Measurements from ENCODE around the gene CDK5R1.
"Not testable (repeated sequence)": the region's sequence is repeated elsewhere in the genome, so short reads cannot be mapped to it uniquely, and the experiment has no call there.

Gene CDK5R1

DNA sequence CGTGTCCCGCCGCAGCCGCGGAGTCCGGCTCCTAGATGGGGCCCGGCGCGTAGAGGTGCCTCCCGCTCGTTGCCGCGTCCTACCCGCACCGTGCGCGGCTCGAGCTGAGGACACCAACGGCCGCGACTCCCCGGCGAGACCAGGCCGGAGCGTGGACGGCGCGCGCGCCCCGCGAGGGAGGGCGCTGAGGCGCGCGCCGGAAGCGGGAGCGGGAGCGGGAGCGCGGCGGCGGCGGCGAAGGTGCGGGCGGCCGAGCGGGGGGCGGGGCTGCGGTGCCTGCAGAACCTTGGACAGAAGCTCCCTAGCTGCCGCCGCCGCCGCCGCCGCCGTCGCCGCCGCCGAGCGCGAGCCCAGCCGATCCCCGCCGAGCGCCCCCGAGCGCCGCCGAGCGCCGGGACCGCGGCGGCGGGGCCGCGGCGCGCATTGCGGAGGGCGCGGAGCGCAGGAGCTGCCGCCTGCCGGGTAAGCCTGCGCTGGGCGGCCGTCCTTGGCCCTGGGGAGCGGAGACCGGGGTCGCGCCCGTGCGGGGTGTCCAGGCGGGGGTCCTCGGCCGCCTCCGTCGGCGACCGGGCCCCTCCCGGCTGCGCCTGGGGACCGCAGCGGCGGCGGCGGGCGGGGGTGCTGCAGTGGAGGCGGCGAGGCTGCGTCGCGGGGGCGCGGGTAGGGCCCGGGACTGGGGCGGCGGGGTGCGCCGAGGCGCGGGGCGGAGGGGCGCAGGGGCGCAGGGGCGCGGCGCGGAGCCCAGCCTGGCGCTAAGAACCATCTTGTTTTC is at the start of gene CDK5R1:
Gene CDK5R1, plus strand, starts transcription at position 293 of the 772 bp plus-strand sequence. CDS start 628 bp downstream, outside the sequence.
- DNase-seq = peak; percentile 71

GRCh38 chr17:32440722-32441121 is 46.1 kb upstream of the CDK5R1 start:
- no peak for DNase-seq

- DNase-seq = no peak
Observed at GRCh38 chr17:32441886-32442285, 44.9 kb upstream of the CDK5R1 start.

DNA sequence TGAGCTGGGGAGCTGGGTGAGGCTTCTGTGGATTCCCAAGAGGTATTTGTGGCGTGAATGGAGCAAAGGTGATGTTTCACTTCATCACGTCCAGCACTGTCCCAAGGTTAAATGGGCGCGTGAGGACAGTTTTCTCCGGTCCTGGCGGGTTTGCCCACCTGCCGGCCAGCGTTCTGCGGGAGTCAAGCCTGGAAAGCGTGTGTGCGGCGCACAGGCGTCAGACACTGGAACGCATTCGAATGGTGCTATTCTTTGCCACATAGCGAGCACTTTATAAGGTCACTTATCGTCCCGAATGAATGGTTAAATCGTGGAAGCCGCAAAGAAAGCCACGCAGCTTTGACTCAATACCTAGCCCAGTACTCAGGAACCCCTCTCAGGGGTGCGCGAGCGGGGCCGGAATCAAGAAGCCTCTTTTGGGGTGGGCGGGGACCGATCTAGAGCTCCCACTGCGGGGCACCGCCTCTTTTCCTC is 42.9 kb upstream of the CDK5R1 start:
- no peak for DNase-seq

- DNase-seq = peak; percentile 99
Observed at GRCh38 chr17:32444301-32445073, 42.3 kb upstream of the CDK5R1 start, which contains the start of gene PSMD11. Gene PSMD11, plus strand, starts transcription at chr17:32444510. Its CDS starts 14 bp downstream, at chr17:32444524.

DNA sequence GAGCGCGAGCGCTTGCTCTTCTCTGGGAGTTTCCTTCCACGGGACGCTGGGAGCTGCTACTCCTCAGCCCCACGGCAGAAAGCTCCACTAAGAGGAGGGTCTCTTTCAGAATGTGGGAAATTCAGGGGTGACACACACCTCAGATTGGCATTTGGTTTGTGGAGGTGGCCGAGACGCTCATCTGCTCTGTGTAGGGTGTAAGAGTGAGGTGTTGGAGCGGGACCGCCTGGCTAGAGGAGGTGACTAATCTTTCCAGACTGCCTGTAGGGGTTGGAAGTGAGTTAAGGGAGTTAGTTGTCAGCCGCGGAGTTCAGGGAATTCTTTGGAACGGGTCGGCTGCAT is 41.7 kb upstream of the CDK5R1 start:
- DNase-seq = peak; percentile 47

DNA sequence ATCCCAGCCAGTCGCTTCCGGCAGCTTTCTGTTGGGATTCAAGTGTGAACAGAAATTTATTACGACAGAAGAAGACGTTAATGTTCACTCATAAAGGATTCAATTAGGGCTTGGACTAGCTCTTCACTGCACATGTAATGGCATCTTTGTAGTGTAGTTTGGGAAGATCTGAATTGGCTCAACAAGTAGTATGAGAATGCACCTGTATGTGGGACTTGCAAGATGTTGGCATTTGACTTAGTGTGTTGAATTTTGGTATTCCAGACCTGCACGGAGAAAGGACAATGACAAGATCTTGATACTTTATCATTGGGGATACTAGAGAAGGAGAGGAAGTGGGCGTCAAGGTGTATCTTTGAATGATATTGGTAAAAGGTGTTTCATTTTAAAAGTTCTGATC is 41.3 kb upstream of the CDK5R1 start:
- no peak for DNase-seq

DNA sequence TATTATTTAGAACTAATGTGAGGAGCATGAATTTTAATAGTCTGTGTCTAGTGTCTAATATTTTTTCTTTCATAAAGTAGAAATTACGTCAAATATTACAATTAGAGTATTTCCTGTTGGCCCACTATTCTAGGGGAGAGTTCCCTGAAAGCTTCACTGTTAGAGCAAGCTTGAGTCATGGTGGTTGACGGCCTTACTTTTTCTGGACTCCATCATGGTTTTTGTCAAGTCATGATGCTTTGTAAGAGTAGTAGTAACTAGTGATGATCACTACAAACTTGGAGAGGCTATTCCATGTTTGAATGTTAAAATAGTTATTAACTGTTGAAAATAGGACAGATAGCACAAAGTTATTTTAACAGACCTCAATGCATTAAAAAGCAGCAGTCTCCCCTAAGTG is 40.8 kb upstream of the CDK5R1 start:
- no peak for DNase-seq

DNA sequence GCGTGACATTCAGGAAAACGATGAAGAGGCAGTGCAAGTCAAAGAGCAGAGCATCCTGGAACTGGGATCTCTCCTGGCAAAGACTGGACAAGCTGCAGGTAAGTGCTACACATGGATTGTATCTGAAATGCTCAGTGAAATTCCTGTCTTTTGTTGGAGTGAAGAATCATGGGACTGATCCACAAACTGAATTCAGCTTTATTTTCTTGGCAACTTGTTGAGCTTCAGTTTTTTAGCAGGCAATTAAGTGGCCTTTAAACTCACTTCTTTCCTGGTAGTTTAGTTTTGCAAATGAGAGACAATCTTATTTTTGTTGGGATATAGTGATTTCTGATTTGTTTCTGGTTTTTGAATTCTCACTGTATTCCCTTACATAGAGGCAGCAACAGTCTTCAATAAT is 39.8 kb upstream of the CDK5R1 start:
- DNase-seq = no peak

DNA sequence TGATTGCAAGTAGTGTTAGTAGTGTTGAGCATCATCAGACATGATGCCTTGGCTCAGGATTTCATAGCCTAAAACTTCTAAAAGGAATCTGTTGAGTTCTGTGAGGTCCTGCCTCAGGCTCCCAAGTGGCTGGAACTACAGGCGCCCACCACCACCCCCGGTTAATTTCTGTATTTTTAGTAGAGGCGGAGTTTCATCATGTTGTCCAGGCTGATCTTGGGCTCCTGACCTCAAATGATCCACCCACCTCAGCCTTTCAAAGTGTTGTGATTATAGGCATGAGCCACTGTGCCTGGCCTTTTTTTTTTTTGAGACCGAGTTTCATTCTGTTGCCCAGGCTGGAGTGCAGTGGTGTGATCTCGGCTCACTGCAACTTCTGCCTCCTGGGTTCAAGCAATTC is 36.8 kb upstream of the CDK5R1 start:
- DNase-seq = no peak

DNA sequence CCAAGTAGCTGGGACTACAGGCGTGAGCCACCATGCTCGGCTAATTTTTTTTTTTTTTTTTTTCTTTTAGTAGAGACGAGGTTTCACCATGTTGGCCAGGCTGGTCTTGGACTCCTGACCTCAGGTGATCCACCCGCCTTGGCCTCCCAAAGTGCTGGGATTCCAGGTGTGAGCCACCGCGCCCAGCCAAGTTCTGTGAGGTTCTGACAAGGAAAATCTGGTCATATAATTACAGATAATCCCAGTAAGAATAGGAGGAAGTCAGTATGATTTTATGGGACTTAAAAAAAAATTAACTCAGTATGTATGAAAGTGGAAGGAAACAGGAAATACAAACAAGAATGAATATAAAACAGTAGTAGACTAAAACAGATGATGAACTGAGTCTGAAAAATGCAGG is 36.4 kb upstream of the CDK5R1 start:
- DNase-seq = not testable (repeated sequence)

DNA sequence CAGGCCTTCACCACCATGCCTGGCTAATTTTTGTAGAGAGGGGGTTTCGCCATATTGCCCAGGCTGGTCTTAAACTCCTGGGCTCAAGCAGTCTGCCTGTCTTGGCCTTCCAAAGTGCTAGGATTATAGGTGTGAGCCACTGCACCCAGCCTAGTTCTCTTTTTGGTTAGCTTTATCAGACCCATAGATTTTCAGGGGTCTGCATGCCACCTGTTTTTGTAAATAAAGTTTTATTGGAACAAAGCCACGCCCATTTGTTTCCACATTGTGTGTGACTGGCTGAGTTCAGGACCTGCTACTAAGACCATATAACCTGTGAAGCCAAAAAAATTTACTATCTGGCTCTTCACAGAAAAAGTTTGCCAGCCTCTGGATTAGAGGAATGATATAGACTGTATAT is 34.9 kb upstream of the CDK5R1 start:
- no peak for DNase-seq

DNA sequence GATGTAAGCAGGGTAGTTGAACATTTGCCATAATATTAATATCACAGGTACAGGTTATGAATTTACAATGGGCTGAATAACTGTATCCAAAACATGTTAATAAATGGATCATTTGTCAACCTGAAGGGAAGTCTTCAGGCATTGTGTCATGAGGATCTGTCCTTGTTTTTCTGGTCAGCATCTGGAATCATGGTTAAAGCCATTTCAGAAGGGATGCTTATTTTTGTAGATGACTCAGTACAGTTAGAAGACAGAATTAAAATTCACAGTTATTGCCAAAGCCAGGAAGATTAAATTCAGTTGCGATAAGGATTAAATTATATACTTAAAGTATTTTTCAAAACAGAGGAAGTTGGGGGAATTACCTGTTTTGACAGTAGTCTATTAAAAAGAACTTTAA is 34.5 kb upstream of the CDK5R1 start:
- DNase-seq = no peak

GRCh38 chr17:32453370-32453769 is 33.4 kb upstream of the CDK5R1 start:
- no peak for DNase-seq

DNA sequence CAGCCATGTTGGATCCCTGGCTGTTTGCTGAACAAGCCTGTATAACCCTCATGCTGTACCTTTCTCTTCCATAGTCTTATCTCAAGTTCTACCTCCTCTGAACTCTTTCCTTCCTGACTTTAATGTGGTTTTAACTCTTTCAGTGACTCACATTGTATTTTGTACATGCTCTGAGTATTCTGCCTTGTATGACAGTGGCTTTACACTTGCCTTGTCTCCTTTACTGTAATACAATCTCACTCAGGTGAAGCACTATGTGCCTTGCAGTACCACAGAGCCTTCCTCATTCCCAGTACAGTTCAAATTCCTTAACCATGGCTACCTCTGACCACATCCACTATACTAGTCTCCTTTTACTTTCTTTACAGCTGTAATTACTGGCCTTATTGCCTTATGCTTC is 28.4 kb upstream of the CDK5R1 start:
- no peak for DNase-seq

GRCh38 chr17:32460054-32460453 is 26.7 kb upstream of the CDK5R1 start:
- DNase-seq = no peak

GRCh38 chr17:32461498-32461852 is 25.3 kb upstream of the CDK5R1 start:
- no peak for DNase-seq

DNA sequence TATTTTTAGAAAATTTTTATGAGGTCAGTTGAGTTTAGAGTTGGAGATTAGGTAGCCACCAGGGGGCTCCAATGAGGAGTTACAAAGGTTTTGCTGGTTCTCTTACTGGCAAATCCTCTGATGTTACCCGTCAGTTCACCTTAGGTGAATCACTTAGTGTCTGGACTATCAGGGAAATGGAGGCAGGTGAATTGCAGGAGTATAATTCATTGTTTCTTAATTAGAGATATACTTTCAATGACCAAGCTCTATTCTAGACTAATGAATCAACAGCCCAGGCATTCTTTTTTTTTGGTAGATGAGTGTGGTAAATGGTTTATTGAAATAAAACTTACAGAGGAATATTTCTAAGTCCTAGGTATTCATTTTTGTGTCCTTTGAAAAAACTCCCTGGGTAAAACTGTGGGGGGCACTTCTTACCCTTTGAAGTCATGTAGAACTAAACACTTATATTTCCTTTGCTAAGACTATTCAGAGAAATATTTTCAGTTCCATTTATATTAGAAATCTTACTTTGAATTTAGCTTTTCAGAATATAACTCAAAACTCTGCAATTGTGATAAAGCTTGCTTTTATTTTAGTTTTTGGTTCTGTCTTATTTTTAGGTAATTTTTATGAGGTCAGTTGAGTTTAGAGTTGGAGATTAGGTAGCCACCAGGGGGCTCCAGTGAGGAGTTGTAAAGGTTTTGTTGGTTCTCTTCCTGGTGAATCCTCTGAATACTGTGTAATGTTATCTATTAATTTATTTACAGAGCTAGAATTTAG is 24.8 kb upstream of the CDK5R1 start:
- peak; percentile 67 for DNase-seq

GRCh38 chr17:32463304-32463703 is 23.5 kb upstream of the CDK5R1 start:
- no peak for DNase-seq

- no peak for DNase-seq
Observed at GRCh38 chr17:32464374-32464773, 22.4 kb upstream of the CDK5R1 start.

DNA sequence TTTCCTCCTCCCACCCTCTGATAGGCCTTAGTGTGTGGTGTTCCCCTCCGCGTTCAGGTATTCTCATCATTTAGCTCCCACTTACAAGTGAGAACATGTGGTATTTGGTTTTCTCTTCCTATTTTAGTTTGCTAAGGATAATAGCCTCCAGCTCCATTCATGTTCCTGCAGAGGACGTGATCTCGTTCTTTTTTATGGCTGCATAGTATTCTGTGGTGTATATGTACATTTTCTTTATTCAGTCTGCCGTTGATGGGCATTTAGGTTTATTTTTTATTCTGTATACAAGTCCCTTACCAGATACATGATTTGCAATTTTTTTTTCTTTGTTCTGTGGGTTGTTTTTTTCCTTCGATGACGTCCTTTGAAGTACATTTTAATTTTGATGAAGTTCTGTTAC is 18.8 kb upstream of the CDK5R1 start:
- no peak for DNase-seq

DNA sequence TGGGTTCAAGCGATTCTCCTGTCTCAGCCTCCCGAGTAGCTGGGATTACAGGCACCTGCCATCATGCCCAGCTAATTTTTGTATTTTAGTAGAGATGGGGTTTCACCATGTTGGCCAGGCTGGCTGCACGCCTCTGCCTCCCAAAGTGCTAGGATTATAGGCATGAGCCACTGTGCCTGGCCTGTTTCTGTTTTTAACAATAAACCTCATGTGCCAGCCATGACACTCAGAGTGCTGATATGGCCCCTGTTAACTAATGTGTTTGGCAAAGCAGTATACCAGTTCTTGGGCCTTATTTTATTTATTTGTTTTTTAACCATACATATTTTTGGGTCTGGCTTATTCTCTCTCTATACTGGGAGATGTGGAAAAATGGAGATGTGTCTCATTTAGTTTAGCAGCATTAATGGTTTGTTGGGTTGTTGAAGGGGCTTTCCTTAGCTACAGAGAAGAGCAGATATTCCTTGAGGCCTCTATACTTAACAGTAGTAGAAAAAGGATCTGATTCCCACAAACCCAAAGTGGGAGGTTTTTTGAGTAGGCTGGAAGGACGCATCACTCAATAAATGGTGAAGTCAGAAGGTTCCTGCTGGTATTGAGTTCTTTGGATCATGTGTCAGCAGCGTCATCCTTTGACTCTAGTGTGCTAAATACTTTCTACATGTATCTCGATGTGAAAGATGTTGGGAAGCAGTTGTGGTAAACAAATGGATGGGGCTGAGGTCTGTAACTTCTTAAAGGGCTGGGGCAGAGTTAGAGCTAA is 16.2 kb upstream of the CDK5R1 start:
- no peak for DNase-seq

DNA sequence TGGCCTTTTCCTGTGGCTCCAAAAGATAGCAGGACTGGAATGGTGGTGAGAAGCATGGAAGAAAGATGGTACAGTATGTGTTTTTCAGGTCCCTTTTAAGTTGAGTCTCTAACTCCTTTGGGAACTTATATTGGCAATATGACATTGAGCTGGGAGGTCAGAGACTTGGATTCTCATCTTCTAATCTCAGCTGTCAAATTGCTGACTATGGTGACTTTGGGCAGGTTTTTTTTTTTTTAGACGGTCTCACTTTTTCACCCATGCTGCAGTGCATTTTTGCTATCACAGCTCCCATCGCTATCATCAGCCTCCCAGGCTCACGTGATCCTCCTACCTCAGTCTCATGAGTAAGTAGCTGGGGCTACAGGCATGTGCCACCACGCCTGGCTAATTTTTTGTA is 15.1 kb upstream of the CDK5R1 start:
- DNase-seq = no peak

Data from activated CD8-positive, alpha-beta memory T cell treated with anti-CD3 and anti-CD28 coated beads, Interleukin-2, amount 50 U/mL, for 4 hours (primary cell).